Ramos (cell line): ENCODE measurements around the gene MUC2.

Experiments
- in situ Hi-C: fragments of 300-500 bp; cut with MboI; formaldehyde crosslinking; loops from one replicate; pipeline ENCODE4 v1.14.3; 2022; ENCODE audit warnings: low sequenced_read_pairs; ENCODE audit not compliant: unreplicated experiment

Gene MUC2

GRCh38 chr11:1084561-1085439, 10.1 kb downstream of the MUC2 start:
- in situ Hi-C loops, result no loop called here

- in situ Hi-C loops, result no loop called here
Observed at GRCh38 chr11:1085440-1086170, 10.9 kb downstream of the MUC2 start.

GRCh38 chr11:1086171-1087102, 11.8 kb downstream of the MUC2 start:
- in situ Hi-C loops, result no loop called here

GRCh38 chr11:1087279-1087960, 12.7 kb downstream of the MUC2 start:
- in situ Hi-C loops, result no loop called here

GRCh38 chr11:1087961-1088926, 13.6 kb downstream of the MUC2 start:
- in situ Hi-C loops, result no loop called here

GRCh38 chr11:1088927-1089737, 14.5 kb downstream of the MUC2 start:
- in situ Hi-C loops, result no loop called here

- in situ Hi-C loops, result no loop called here
Observed at GRCh38 chr11:1089738-1090599, 15.3 kb downstream of the MUC2 start.

GRCh38 chr11:1090600-1091331, 16.1 kb downstream of the MUC2 start:
- in situ Hi-C loops, result no loop called here

GRCh38 chr11:1091332-1092083, 16.8 kb downstream of the MUC2 start:
- in situ Hi-C loops, result no loop called here

- in situ Hi-C loops, result no loop called here
Observed at GRCh38 chr11:1092145-1092670, 17.5 kb downstream of the MUC2 start.

GRCh38 chr11:1092919-1093318, 18.2 kb downstream of the MUC2 start:
- in situ Hi-C loops, result no loop called here

GRCh38 chr11:1099519-1100355, 25.1 kb downstream of the MUC2 start:
- in situ Hi-C loops, result no loop called here

- in situ Hi-C loops, result no loop called here
Observed at GRCh38 chr11:1100417-1101245, 26.0 kb downstream of the MUC2 start.
